Measurements from ENCODE around the gene FRMPD1. TPM values are rescaled to one million over a fixed set of nuclear protein-coding genes. Genes with fewer than 3 reads are reported as not detected.

The FRMPD1 gene
- polyA plus RNA-seq, 1 donor, result 0.61 TPM

DNA sequence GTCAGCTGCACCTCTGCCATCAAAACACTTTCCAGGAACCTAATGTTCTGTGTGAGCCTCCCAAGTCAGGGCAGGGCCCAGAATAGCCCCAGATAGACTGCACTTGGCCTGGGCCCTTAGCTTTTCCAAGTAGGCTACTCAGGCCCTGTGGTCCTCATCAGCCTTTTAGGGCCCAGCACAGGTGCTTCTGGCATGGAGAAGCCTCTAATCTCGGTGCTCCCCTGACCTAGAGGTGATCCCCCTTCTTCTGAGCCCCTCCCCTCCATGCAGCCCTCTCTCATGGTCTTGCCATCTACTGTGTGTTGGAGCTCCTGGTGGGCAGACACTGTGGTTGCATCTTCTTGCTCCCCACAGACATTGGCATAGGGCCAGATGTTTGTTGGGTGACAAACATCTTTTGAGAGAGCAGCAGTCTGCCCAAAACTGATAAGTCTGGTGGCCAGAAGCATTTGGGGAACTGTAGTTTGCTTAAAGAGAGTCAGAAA lies 28.1 kb downstream of the FRMPD1 start:
- peaks cover 25% of the 10 kb centered on the region for H3K27me3 ChIP-seq (ENCODE audit: control insufficient read depth, insufficient read depth, low read length)
- H3K4me3 ChIP-seq (ENCODE audit: low read length), result no peak overlapping the region
- no peak for DNase-seq
- H3K9me3 ChIP-seq (ENCODE audit: control insufficient read depth, low read depth, low read length), result no peaks in the 10 kb centered on the region
- H3K36me3 ChIP-seq (ENCODE audit: control insufficient read depth, insufficient read depth, low read length), result no peaks in the 10 kb centered on the region
- no peaks in the 10 kb centered on the region for H3K4me1 ChIP-seq (ENCODE audit: control insufficient read depth, insufficient read depth, low read length)
- WGBS (ENCODE audit: insufficient coverage, low lambda C conversion rate), result no CpG with 5 or more reads among the region's 1 CpG
- no peak overlapping the region for H3K27ac ChIP-seq (ENCODE audit: low read length)

DNA sequence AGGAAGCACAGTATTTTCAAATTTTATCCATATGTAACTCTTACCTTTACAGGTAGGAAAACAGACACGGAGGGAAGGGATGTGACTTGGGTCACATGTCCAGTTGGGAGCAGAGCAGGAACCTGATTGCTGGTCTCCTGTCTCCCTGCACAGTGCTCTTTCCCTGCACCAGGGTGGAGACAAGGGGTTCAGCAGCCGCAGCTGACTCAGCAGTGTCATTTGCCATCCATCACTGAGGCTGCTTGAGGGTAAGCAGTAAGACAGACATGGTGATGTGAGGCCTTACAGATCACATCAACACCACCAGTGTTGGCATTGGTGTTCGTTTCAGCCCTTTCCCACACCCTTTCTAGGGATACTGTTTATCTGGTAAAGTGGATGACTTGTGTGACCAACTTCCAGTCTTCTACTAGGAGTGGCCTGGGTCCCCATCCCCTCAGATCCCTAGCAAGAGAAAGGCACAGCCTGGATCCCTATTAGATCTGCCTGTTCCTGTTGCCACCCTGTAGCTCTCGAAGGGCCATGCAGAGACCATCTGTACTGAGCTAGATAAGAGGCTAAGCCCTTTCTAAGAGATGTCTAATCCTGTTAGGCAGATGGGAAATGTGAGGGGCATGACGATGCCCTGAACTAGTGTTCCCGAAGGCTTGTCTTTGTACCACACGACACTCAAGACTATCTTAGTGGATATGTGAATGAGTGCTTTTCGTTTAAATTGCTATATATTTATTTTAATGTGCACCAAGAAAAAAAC lies 29.1 kb downstream of the FRMPD1 start:
- WGBS (ENCODE audit: insufficient coverage, low lambda C conversion rate), result no CpG with 5 or more reads among the region's 8 CpGs
- Histone ChIP-seq H3K4me1 (ENCODE audit: control insufficient read depth, insufficient read depth, low read length) (no peaks in the 10 kb centered on the region), H3K4me3 (ENCODE audit: low read length) (no peak overlapping the region), H3K27me3 (ENCODE audit: control insufficient read depth, insufficient read depth, low read length) (peaks cover 25% of the 10 kb centered on the region), H3K36me3 (ENCODE audit: control insufficient read depth, insufficient read depth, low read length) (no peaks in the 10 kb centered on the region), H3K9me3 (ENCODE audit: control insufficient read depth, low read depth, low read length) (no peaks in the 10 kb centered on the region), H3K27ac (ENCODE audit: low read length) (no peak overlapping the region)
- no peak for DNase-seq

GRCh38 chr9:37682951-37683350 lies 32.2 kb downstream of the FRMPD1 start:
- H3K4me1 ChIP-seq (ENCODE audit: control insufficient read depth, insufficient read depth, low read length), result no peaks in the 10 kb centered on the region
- peaks cover 17% of the 10 kb centered on the region for H3K27me3 ChIP-seq (ENCODE audit: control insufficient read depth, insufficient read depth, low read length)
- no peaks in the 10 kb centered on the region for H3K9me3 ChIP-seq (ENCODE audit: control insufficient read depth, low read depth, low read length)
- no peaks in the 10 kb centered on the region for H3K36me3 ChIP-seq (ENCODE audit: control insufficient read depth, insufficient read depth, low read length)
- 100% methylated on average over 1 of the region's 3 CpGs for WGBS (ENCODE audit: insufficient coverage, low lambda C conversion rate)
- H3K27ac ChIP-seq (ENCODE audit: low read length), result no peak overlapping the region
- no peak overlapping the region for H3K4me3 ChIP-seq (ENCODE audit: low read length)
- DNase-seq, result no peak

DNA sequence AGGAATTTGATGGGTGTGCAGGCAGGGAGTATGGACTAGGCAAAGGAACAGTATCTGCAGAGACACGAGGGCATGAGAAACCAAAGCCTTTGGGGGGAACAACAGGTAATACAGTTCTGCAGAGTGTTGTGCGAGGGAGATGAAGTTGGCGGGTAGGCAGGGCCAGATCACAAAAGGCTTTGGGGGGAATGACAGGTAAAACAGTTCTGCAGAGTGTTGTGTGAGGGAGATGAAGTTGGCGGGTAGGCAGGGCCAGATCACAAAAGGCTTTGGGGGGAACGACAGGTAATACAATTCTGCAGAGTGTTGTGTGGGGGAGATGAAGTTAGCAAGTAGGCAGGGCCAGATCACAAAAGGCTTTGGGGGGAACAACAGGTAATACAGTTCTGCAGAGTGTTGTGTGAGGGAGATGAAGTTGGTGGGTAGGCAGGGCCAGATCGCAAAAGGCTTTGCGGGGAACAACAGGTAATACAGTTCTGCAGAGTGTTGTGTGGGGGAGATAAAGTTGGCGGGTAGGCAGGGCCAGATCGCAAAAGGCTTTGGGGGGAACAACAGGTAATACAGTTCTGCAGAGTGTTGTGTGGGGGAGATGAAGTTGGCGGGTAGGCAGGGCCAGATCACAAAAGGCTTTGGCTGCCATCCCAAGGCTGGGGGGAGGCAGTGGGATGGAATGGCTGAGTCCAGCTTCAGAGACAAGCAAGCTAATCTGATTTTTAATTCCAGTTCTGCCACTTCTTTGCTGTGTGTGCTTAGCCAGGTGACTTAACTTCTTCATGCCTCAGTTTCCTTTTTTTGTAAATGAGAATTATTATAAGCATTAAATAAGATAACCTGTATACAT lies 33.0 kb downstream of the FRMPD1 start:
- Histone ChIP-seq H3K36me3 (ENCODE audit: control insufficient read depth, insufficient read depth, low read length) (no peaks in the 10 kb centered on the region), H3K27ac (ENCODE audit: low read length) (no peak overlapping the region), H3K4me3 (ENCODE audit: low read length) (no peak overlapping the region), H3K27me3 (ENCODE audit: control insufficient read depth, insufficient read depth, low read length) (peaks cover 17% of the 10 kb centered on the region), H3K9me3 (ENCODE audit: control insufficient read depth, low read depth, low read length) (no peaks in the 10 kb centered on the region), H3K4me1 (ENCODE audit: control insufficient read depth, insufficient read depth, low read length) (no peaks in the 10 kb centered on the region)
- WGBS (ENCODE audit: insufficient coverage, low lambda C conversion rate), result 93% methylated on average over 3 of the region's 10 CpGs
- no peak for DNase-seq

GRCh38 chr9:37692622-37693221 lies 42.0 kb downstream of the FRMPD1 start:
- Histone ChIP-seq H3K4me3 (ENCODE audit: low read length) (no peak overlapping the region), H3K27ac (ENCODE audit: low read length) (no peak overlapping the region), H3K9me3 (ENCODE audit: control insufficient read depth, low read depth, low read length) (no peaks in the 10 kb centered on the region), H3K36me3 (ENCODE audit: control insufficient read depth, insufficient read depth, low read length) (no peaks in the 10 kb centered on the region), H3K4me1 (ENCODE audit: control insufficient read depth, insufficient read depth, low read length) (no peaks in the 10 kb centered on the region), H3K27me3 (ENCODE audit: control insufficient read depth, insufficient read depth, low read length) (peaks cover 16% of the 10 kb centered on the region)
- WGBS (ENCODE audit: insufficient coverage, low lambda C conversion rate), result 57% methylated on average over 1 of the region's 11 CpGs
- no peak for DNase-seq

GRCh38 chr9:37693260-37693659 lies 42.5 kb downstream of the FRMPD1 start:
- WGBS (ENCODE audit: insufficient coverage, low lambda C conversion rate), result no CpG with 5 or more reads among the region's 4 CpGs
- H3K4me3 ChIP-seq (ENCODE audit: low read length), result no peak overlapping the region
- DNase-seq, result no peak

GRCh38 chr9:37694355-37694754 lies 43.6 kb downstream of the FRMPD1 start:
- Histone ChIP-seq H3K36me3 (ENCODE audit: control insufficient read depth, insufficient read depth, low read length) (no peaks in the 10 kb centered on the region), H3K27me3 (ENCODE audit: control insufficient read depth, insufficient read depth, low read length) (peaks cover 16% of the 10 kb centered on the region), H3K4me1 (ENCODE audit: control insufficient read depth, insufficient read depth, low read length) (no peaks in the 10 kb centered on the region), H3K27ac (ENCODE audit: low read length) (no peak overlapping the region), H3K9me3 (ENCODE audit: control insufficient read depth, low read depth, low read length) (no peaks in the 10 kb centered on the region), H3K4me3 (ENCODE audit: low read length) (no peak overlapping the region)
- no peak for DNase-seq
- no CpG with 5 or more reads among the region's 5 CpGs for WGBS (ENCODE audit: insufficient coverage, low lambda C conversion rate)

More at GRCh38 chr9:37693260-37693659, 42.5 kb downstream of the FRMPD1 start:
- Histone ChIP-seq H3K27me3 (ENCODE audit: control insufficient read depth, insufficient read depth, low read length) (peaks cover 16% of the 10 kb centered on the region), H3K36me3 (ENCODE audit: control insufficient read depth, insufficient read depth, low read length) (no peaks in the 10 kb centered on the region), H3K27ac (ENCODE audit: low read length) (no peak overlapping the region), H3K4me1 (ENCODE audit: control insufficient read depth, insufficient read depth, low read length) (no peaks in the 10 kb centered on the region), H3K9me3 (ENCODE audit: control insufficient read depth, low read depth, low read length) (no peaks in the 10 kb centered on the region)

GRCh38 chr9:37696528-37696927 lies 45.8 kb downstream of the FRMPD1 start:
- H3K9me3 ChIP-seq (ENCODE audit: control insufficient read depth, low read depth, low read length), result no peaks in the 10 kb centered on the region

GRCh38 chr9:37700131-37700530 lies 49.4 kb downstream of the FRMPD1 start:
- H3K4me1 ChIP-seq (ENCODE audit: control insufficient read depth, insufficient read depth, low read length), result no peaks in the 10 kb centered on the region
- H3K9me3 ChIP-seq (ENCODE audit: control insufficient read depth, low read depth, low read length), result no peaks in the 10 kb centered on the region
- H3K27ac ChIP-seq (ENCODE audit: low read length), result no peak overlapping the region
- no peaks in the 10 kb centered on the region for H3K36me3 ChIP-seq (ENCODE audit: control insufficient read depth, insufficient read depth, low read length)
- no CpG with 5 or more reads among the region's 3 CpGs for WGBS (ENCODE audit: insufficient coverage, low lambda C conversion rate)
- no peak for DNase-seq
- H3K4me3 ChIP-seq (ENCODE audit: low read length), result no peak overlapping the region
- no peaks in the 10 kb centered on the region for H3K27me3 ChIP-seq (ENCODE audit: control insufficient read depth, insufficient read depth, low read length)

More at GRCh38 chr9:37696528-37696927, 45.8 kb downstream of the FRMPD1 start:
- peaks cover 12% of the 10 kb centered on the region for H3K27me3 ChIP-seq (ENCODE audit: control insufficient read depth, insufficient read depth, low read length)
- H3K36me3 ChIP-seq (ENCODE audit: control insufficient read depth, insufficient read depth, low read length), result no peaks in the 10 kb centered on the region
- WGBS (ENCODE audit: insufficient coverage, low lambda C conversion rate), result no CpG with 5 or more reads among the region's 1 CpG
- H3K27ac ChIP-seq (ENCODE audit: low read length), result no peak overlapping the region
- H3K4me1 ChIP-seq (ENCODE audit: control insufficient read depth, insufficient read depth, low read length), result no peaks in the 10 kb centered on the region
- no peak overlapping the region for H3K4me3 ChIP-seq (ENCODE audit: low read length)
- no peak for DNase-seq

DNA sequence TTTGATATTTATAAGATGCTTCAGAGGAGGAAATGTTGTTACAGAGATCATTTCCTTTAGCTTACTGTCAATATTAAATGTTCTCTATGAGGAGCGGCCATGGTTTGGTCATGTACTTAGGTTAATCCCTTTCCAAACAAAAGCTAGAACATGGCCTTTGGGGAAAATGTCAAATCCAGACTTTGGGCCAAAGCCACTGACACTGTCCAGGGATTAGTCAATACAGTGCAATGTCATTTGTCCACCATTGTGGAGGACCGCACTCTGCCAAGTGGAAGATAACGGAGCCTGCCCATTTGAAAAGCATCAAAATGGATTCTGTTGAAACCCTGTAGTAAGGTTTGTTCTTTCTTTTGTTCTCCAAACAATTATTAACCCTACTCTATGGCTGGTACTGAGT lies 50.1 kb downstream of the FRMPD1 start:
- H3K36me3 ChIP-seq (ENCODE audit: control insufficient read depth, insufficient read depth, low read length), result no peaks in the 10 kb centered on the region
- no peak for DNase-seq
- WGBS (ENCODE audit: insufficient coverage, low lambda C conversion rate), result no CpG with 5 or more reads among the region's 3 CpGs

More for the DNA sequence above, 50.1 kb downstream of the FRMPD1 start:
- H3K4me3 ChIP-seq (ENCODE audit: low read length), result no peak overlapping the region
- H3K4me1 ChIP-seq (ENCODE audit: control insufficient read depth, insufficient read depth, low read length), result no peaks in the 10 kb centered on the region
- H3K27me3 ChIP-seq (ENCODE audit: control insufficient read depth, insufficient read depth, low read length), result no peaks in the 10 kb centered on the region
- H3K9me3 ChIP-seq (ENCODE audit: control insufficient read depth, low read depth, low read length), result no peaks in the 10 kb centered on the region
- H3K27ac ChIP-seq (ENCODE audit: low read length), result no peak overlapping the region

All from large intestine (tissue), 3 donors.